AG20443 (cell line): ENCODE measurements around the gene DNAH9.
A peak's percentile ranks its signal among the peaks of the same experiment; 100 is the strongest.
"Not testable (repeated sequence)": the region's sequence is repeated elsewhere in the genome, so short reads cannot be mapped to it uniquely, and the experiment has no call there.

Source experiments
- DNase-seq: peaks from one replicate; pipeline ENCODE4 v3.0.0; 2012; ENCODE audit warnings: low spot score, mixed read lengths

Gene DNAH9

GRCh38 chr17:11921296-11921695, 323.0 kb downstream of the DNAH9 start:
- DNase-seq = no peak

GRCh38 chr17:11922638-11923037, 324.4 kb downstream of the DNAH9 start:
- no peak for DNase-seq

- DNase-seq = no peak
Observed at GRCh38 chr17:11924076-11924475, 325.8 kb downstream of the DNAH9 start.

- DNase-seq = no peak
Observed at GRCh38 chr17:11925262-11926021, 327.2 kb downstream of the DNAH9 start.

- DNase-seq = no peak
Observed at GRCh38 chr17:11928436-11928835, 330.2 kb downstream of the DNAH9 start.

- no peak for DNase-seq
Observed at GRCh38 chr17:11932337-11932898, 334.1 kb downstream of the DNAH9 start.

- DNase-seq = peak; percentile 42
Observed at GRCh38 chr17:11935734-11936406, 337.6 kb downstream of the DNAH9 start.

GRCh38 chr17:11940904-11941303, 342.6 kb downstream of the DNAH9 start:
- no peak for DNase-seq

- not testable (repeated sequence) for DNase-seq
Observed at GRCh38 chr17:11943086-11943485, 344.8 kb downstream of the DNAH9 start.

GRCh38 chr17:11943759-11944347, 345.6 kb downstream of the DNAH9 start:
- no peak for DNase-seq

- no peak for DNase-seq
Observed at GRCh38 chr17:11944587-11944986, 346.3 kb downstream of the DNAH9 start.

GRCh38 chr17:11948789-11949188, 350.5 kb downstream of the DNAH9 start:
- DNase-seq = peak; percentile 77

GRCh38 chr17:11949571-11949970, 351.3 kb downstream of the DNAH9 start:
- not testable (repeated sequence) for DNase-seq

GRCh38 chr17:11950771-11951519, 352.7 kb downstream of the DNAH9 start:
- DNase-seq = no peak

- no peak for DNase-seq
Observed at GRCh38 chr17:11952610-11953009, 354.3 kb downstream of the DNAH9 start.

GRCh38 chr17:11953924-11954323, 355.7 kb downstream of the DNAH9 start:
- DNase-seq = no peak

- DNase-seq = no peak
Observed at GRCh38 chr17:11954936-11955335, 356.7 kb downstream of the DNAH9 start.

- DNase-seq = no peak
Observed at GRCh38 chr17:11969565-11969964, 371.3 kb downstream of the DNAH9 start.

- not testable (repeated sequence) for DNase-seq
Observed at GRCh38 chr17:11972741-11973140, 374.5 kb downstream of the DNAH9 start.

GRCh38 chr17:11979795-11980194, 381.5 kb downstream of the DNAH9 start:
- DNase-seq = no peak

- no peak for DNase-seq
Observed at GRCh38 chr17:11980813-11981212, 382.5 kb downstream of the DNAH9 start.

- no peak for DNase-seq
Observed at GRCh38 chr17:11981862-11982261, 383.6 kb downstream of the DNAH9 start.
